ENCODE measurements around the gene GRIK4. TPM values are rescaled to one million over a fixed set of nuclear protein-coding genes. Genes with fewer than 3 reads are reported as not detected.

Gene GRIK4
- total RNA-seq, 1 experiment from 2014 or later: 3.3 TPM

DNA sequence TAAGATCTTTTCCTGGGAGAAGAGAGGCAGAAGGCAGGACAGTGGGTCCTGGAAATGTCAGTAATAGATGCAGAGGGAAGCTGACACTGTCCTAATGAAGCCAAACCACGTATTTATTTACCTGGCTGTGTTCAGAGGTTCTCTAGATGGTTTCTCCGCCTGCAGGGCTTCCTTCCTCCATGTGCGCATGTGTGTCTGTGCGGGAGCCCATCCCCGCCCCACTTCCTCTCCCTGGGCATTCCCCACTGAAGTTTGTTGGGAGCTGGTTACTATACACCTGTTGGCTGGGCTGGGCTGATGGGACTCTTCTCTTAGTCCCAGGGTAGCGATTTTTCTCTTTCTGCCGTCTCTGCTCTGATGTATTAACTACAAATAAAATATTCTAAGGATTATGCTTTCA, 307.5 kb downstream of the GRIK4 start (continued):
- TF ChIP-seq JUN (CRISPR knock-in tag; IDR thresholded peaks at IDR 0.05) (no peak), HMGA2 (CRISPR knock-in tag; IDR thresholded peaks at IDR 0.05) (no peak), FOXJ3 (CRISPR knock-in tag; IDR thresholded peaks at IDR 0.05; ENCODE audit: borderline replicate concordance) (no peak), TEAD1 (CRISPR knock-in tag; IDR thresholded peaks at IDR 0.05) (no peak), ZNF396 (CRISPR knock-in tag; IDR thresholded peaks at IDR 0.05; ENCODE audit: borderline replicate concordance) (no peak)
- TF ChIP-seq, protein P1, sequence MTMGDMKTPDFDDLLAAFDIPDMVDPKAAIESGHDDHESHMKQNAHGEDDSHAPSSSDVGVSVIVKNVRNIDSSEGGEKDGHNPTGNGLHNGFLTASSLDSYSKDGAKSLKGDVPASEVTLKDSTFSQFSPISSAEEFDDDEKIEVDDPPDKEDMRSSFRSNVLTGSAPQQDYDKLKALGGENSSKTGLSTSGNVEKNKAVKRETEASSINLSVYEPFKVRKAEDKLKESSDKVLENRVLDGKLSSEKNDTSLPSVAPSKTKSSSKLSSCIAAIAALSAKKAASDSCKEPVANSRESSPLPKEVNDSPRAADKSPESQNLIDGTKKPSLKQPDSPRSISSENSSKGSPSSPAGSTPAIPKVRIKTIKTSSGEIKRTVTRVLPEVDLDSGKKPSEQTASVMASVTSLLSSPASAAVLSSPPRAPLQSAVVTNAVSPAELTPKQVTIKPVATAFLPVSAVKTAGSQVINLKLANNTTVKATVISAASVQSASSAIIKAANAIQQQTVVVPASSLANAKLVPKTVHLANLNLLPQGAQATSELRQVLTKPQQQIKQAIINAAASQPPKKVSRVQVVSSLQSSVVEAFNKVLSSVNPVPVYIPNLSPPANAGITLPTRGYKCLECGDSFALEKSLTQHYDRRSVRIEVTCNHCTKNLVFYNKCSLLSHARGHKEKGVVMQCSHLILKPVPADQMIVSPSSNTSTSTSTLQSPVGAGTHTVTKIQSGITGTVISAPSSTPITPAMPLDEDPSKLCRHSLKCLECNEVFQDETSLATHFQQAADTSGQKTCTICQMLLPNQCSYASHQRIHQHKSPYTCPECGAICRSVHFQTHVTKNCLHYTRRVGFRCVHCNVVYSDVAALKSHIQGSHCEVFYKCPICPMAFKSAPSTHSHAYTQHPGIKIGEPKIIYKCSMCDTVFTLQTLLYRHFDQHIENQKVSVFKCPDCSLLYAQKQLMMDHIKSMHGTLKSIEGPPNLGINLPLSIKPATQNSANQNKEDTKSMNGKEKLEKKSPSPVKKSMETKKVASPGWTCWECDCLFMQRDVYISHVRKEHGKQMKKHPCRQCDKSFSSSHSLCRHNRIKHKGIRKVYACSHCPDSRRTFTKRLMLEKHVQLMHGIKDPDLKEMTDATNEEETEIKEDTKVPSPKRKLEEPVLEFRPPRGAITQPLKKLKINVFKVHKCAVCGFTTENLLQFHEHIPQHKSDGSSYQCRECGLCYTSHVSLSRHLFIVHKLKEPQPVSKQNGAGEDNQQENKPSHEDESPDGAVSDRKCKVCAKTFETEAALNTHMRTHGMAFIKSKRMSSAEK (CRISPR knock-in tag; IDR thresholded peaks at IDR 0.05; ENCODE audit: borderline replicate concordance): no peak
- TF ChIP-seq, protein P2, sequence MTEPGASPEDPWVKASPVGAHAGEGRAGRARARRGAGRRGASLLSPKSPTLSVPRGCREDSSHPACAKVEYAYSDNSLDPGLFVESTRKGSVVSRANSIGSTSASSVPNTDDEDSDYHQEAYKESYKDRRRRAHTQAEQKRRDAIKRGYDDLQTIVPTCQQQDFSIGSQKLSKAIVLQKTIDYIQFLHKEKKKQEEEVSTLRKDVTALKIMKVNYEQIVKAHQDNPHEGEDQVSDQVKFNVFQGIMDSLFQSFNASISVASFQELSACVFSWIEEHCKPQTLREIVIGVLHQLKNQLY (CRISPR knock-in tag; IDR thresholded peaks at IDR 0.05): no peak
- TF ChIP-seq, protein P3, sequence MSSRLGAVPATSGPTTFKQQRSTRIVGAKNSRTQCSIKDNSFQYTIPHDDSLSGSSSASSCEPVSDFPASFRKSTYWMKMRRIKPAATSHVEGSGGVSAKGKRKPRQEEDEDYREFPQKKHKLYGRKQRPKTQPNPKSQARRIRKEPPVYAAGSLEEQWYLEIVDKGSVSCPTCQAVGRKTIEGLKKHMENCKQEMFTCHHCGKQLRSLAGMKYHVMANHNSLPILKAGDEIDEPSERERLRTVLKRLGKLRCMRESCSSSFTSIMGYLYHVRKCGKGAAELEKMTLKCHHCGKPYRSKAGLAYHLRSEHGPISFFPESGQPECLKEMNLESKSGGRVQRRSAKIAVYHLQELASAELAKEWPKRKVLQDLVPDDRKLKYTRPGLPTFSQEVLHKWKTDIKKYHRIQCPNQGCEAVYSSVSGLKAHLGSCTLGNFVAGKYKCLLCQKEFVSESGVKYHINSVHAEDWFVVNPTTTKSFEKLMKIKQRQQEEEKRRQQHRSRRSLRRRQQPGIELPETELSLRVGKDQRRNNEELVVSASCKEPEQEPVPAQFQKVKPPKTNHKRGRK (CRISPR knock-in tag; IDR thresholded peaks at IDR 0.05; ENCODE audit: borderline replicate concordance): no peak

DNA sequence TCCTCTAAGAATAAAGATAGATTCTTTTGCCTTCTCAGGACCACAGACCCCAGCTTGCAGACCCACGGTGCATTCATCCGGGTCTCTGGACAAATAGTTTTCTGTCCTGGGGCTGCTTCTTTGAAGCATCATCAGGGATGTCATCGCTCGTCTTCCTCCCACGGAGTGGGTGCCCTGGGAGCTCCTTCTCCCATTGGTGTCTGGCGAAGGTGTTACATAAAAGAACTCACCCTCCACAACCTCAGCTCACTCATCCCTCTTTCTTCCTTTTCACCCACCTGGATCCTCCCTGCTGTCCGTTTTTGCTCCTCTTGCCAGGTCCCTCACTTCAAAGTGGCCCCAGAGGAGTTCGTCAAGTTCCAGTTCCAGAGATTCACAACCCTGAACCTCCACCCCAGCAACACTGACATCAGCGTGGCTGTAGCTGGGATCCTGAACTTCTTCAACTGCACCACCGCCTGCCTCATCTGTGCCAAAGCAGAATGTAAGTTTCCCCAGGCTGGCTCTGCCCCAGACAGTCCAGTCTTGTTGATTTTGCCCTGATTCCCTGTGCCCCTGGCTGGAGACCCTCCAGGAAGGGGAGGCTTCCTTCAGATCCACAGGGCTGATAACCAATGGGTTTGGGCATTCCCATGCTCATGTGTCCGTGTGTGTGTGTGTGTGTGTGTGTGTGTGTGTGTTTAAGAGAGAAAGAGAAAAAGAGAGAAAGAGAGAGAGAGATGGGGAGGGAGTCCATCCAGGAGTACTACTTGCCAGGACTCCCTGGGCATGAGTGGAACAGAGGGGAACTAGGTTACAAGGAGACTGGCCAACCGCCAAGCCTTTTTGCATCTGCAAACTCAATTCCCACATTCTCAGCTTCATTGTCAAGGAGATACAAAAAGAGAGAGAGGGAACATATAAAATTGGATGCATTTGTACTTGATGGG, 308.2 kb downstream of the GRIK4 start:
- TF ChIP-seq ZNF232 (CRISPR knock-in tag; IDR thresholded peaks at IDR 0.05): no peak
- TF ChIP-seq, protein P4, sequence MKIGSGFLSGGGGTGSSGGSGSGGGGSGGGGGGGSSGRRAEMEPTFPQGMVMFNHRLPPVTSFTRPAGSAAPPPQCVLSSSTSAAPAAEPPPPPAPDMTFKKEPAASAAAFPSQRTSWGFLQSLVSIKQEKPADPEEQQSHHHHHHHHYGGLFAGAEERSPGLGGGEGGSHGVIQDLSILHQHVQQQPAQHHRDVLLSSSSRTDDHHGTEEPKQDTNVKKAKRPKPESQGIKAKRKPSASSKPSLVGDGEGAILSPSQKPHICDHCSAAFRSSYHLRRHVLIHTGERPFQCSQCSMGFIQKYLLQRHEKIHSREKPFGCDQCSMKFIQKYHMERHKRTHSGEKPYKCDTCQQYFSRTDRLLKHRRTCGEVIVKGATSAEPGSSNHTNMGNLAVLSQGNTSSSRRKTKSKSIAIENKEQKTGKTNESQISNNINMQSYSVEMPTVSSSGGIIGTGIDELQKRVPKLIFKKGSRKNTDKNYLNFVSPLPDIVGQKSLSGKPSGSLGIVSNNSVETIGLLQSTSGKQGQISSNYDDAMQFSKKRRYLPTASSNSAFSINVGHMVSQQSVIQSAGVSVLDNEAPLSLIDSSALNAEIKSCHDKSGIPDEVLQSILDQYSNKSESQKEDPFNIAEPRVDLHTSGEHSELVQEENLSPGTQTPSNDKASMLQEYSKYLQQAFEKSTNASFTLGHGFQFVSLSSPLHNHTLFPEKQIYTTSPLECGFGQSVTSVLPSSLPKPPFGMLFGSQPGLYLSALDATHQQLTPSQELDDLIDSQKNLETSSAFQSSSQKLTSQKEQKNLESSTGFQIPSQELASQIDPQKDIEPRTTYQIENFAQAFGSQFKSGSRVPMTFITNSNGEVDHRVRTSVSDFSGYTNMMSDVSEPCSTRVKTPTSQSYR (CRISPR knock-in tag; IDR thresholded peaks at IDR 0.05): no peak
- no peak for TF ChIP-seq NFATC4 (CRISPR knock-in tag; IDR thresholded peaks at IDR 0.05)
- no peak for TF ChIP-seq RORB (CRISPR knock-in tag; IDR thresholded peaks at IDR 0.05)
- no peak for TF ChIP-seq CREM (CRISPR knock-in tag; IDR thresholded peaks at IDR 0.05)
- no peak for TF ChIP-seq EMX1 (CRISPR knock-in tag; IDR thresholded peaks at IDR 0.05)
- no peak for TF ChIP-seq CREB1 (CRISPR knock-in tag; IDR thresholded peaks at IDR 0.05)
- ChIA-PET POLR2A (no interaction called here), CTCF (interaction anchor here (1.6 kb wide), 1 partner anchor 110 kb away, joined by 3 read pairs; no protein-coding TSS in a partner anchor)
- Mint-ChIP-seq H3K27ac (no peak overlapping the region), H3K27me3 (ENCODE audit: low read depth) (no peaks in the 10 kb centered on the region; the same call in 1 of the 2 replicates), H3K4me3 (no peak overlapping the region), H3K4me1 (peaks cover 8% of the 10 kb centered on the region; the same call in 1 of the 2 replicates), H3K9me3 (no peaks in the 10 kb centered on the region), H3K36me3 (no peaks in the 10 kb centered on the region)
- DNase-seq (ENCODE audit: low spot score): no peak
- no peak for ATAC-seq

Measured in WTC11 (cell line).